T-helper 1 cell treated with Interleukin-12 subunit alpha and Interleukin-12 subunit beta and Interleukin-4 antibody, amounts not matched to agents 30 μg/mL and 1 μg/mL, for 36 hours (primary cell): ENCODE results near the gene COLGALT1.

Source experiments
- H3K27ac Mint-ChIP-seq: one replicate; pipeline ENCODE4 v1.8.0; 2021; ENCODE audit warnings: mild to moderate bottlenecking, mixed read lengths
- H3K27me3 Mint-ChIP-seq: one replicate; pipeline ENCODE4 v1.8.0; 2021; ENCODE audit warnings: low read depth, mixed read lengths
- H3K36me3 Mint-ChIP-seq: one replicate; pipeline ENCODE4 v1.8.0; 2021; ENCODE audit warnings: low read depth, mixed read lengths
- H3K4me1 Mint-ChIP-seq: one replicate; pipeline ENCODE4 v1.8.0; 2021; ENCODE audit warnings: low read depth, mixed read lengths
- H3K4me3 Mint-ChIP-seq: one replicate; pipeline ENCODE4 v1.8.0; 2021; ENCODE audit warnings: mild to moderate bottlenecking, moderate library complexity, mixed read lengths
- H3K9me3 Mint-ChIP-seq: one replicate; pipeline ENCODE4 v1.8.0; 2021; ENCODE audit warnings: mixed read lengths

Gene COLGALT1

DNA sequence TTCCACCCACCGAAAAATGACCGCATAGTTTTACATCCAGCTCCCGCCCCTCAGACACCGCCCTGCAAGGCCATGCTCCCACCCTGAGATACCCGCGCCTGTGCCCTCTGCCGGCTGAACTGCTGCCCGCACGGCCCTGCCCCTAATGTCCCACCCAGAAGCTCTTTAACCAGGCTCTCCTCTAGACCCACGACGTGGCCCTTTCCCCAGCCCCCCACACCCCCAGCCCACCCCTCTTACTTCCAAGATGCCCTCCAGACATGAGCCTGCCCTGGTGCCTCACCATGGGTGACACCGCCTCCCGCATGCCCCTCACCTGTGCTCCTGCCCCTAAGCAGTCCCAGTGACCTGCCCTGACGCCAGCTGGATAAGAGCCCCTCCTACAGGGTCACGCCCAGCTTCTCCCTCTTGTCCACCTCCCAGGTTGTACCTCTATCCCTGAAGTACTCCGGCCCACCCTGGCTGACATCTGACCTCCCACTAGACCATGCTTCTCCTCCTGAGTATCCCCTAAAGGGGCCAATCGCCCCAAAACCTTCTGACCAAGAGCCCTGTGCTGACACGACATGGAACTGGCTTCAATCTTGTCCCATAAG, 51.2 kb downstream of the COLGALT1 start:
- Mint-ChIP-seq H3K36me3 (no peaks in the 10 kb centered on the region), H3K27me3 (peaks cover 28% of the 10 kb centered on the region), H3K9me3 (no peaks in the 10 kb centered on the region), H3K4me3 (peak overlapping the region; percentile 74), H3K27ac (peak overlapping the region; percentile 62), H3K4me1 (peaks cover 7% of the 10 kb centered on the region)

DNA sequence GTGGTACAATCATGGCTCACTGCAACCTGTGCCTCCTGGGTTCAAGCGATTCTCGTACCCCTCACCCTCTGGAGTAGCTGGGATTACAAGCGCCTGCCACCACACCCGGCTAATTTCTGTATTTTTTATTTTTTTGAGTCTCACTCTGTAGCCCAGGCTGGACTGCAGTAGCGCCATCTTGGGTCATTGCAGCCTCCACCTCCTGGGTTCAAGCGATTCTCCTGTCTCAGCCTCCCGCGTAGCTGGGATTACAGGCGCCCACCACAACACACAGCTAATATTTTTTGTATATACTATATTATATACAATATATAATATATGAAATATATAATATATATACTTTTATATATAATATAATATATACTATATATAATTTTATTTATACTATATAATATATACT, 52.5 kb downstream of the COLGALT1 start:
- Mint-ChIP-seq H3K27ac (no peak overlapping the region), H3K9me3 (no peaks in the 10 kb centered on the region), H3K27me3 (peaks cover 25% of the 10 kb centered on the region), H3K36me3 (no peaks in the 10 kb centered on the region), H3K4me3 (no peak overlapping the region), H3K4me1 (peaks cover 7% of the 10 kb centered on the region)

DNA sequence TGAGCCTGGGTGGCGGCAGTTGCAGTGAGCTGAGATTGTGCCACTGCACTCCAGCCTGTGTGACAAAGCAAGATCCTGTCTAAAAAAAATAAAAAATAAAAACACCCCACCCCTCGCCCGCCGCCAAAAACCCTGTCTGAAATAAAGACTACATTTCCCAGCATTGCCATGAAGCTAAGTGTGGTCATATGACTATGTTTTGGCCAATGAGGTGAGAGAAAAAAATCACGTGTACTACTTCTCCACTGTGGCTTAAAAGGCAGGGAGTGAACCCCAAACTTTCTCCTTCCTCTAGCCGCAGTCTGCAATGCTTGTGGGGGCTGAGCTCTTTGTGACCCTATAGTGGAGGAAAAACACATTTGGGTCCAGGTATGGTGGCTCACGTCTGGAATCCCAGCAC, 54.9 kb downstream of the COLGALT1 start:
- Mint-ChIP-seq H3K4me3 (no peak overlapping the region), H3K9me3 (no peaks in the 10 kb centered on the region), H3K27ac (no peak overlapping the region), H3K27me3 (peaks cover 10% of the 10 kb centered on the region), H3K4me1 (peaks cover 7% of the 10 kb centered on the region), H3K36me3 (no peaks in the 10 kb centered on the region)

DNA sequence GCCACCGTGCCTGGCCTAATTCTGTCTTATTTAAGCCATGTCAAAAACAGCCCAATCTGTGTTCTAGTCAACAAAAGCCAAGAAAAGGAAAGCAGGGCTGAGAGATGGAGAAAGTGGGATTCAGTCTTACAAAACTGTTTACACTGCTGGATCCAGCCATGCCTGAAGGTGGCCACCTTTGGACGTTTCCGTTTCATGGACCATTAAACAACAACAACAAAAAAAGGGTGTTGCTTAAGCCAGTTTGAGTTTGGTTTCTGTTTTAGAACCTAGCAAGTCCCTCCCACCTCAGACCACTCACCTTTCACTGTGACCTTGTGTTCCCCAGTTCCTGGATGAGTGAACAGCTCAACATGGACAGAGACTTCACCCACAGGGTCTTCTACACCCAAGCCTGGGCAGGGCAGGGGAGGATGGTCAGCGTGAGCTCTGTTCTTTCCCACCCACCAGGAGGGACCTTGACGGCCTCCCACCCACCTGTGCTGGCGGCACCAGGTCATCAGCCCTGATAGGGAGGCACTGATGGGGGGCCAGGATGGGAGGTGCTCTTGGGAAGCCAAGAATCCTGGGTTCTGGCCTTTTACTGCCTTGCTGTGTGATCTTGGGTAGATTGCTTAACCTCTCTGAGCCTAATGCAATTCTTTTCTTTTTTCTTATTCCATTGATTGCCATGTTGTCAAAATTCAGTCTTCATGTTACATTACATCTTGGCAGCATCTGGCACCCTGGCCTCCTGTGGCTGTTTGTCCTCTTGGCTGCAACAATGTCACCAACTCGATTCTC, 56.2 kb downstream of the COLGALT1 start:
- Mint-ChIP-seq H3K27ac (no peak overlapping the region), H3K4me1 (peaks cover 3% of the 10 kb centered on the region), H3K27me3 (peaks cover 9% of the 10 kb centered on the region), H3K9me3 (no peaks in the 10 kb centered on the region), H3K4me3 (no peak overlapping the region), H3K36me3 (no peaks in the 10 kb centered on the region)

DNA sequence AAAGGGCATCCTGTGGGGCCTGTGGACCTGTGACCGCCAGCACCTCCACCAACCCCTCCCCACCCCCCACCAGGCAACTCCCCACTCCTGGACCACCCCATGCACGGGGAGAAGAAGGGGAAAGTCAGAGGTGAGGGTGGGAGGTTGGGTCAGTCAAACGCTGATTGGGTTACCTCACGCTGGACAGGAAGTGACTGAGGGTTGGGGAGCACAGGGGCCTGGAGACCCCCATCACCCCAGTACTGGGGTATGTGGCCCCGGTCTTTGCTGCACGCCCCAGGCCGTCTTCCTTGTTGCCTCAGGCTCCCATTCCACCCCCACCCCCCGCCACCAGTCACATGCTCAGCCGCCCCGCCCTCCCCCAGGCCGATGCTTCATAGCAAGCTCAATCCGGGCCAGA, 59.0 kb downstream of the COLGALT1 start:
- Mint-ChIP-seq H3K4me1 (no peaks in the 10 kb centered on the region), H3K27me3 (peaks cover 11% of the 10 kb centered on the region), H3K27ac (no peak overlapping the region), H3K9me3 (no peaks in the 10 kb centered on the region), H3K36me3 (no peaks in the 10 kb centered on the region), H3K4me3 (no peak overlapping the region)

DNA sequence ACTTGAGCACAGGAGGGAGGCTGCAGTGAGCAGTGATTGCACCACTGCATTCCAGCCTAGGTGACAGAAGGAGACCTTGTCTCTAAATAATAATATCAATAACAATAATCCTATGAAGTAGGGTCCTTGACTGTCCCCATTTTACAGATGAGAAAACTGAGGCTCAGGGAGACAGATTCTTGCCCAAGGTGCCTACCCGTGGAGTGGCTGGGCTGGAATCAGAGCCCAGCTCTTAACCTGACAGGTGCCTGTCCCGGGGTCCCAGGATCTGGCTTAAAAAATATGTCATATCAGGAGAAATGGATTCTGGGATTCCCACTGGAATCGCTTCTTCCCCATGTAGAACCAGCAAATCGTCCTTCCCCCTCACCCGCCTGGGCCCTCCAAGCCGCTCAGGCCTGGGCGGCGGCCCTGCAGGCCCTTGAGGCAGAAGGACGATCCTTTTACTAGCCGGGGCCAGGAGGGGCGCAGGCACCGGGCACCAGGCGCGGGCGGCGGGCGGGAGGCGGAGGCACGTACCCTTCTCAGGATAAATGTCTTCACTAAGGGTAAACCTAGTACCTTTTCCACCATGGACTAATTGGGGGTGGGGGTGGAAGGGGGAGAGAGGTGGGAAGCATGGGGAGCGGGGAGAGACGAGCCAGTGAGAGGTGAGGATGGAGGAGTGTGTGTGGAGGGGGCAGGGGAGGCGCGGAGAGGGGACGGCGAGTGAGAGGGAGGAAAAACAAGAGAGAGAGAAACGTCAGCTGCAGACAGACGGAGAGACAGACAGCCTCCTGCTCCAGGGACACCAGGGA, 60.6 kb downstream of the COLGALT1 start:
- H3K36me3 Mint-ChIP-seq, result no peaks in the 10 kb centered on the region
- H3K4me1 Mint-ChIP-seq, result no peaks in the 10 kb centered on the region
- H3K4me3 Mint-ChIP-seq, result no peak overlapping the region
- H3K27me3 Mint-ChIP-seq, result peaks cover 11% of the 10 kb centered on the region
- no peaks in the 10 kb centered on the region for H3K9me3 Mint-ChIP-seq
- no peak overlapping the region for H3K27ac Mint-ChIP-seq

DNA sequence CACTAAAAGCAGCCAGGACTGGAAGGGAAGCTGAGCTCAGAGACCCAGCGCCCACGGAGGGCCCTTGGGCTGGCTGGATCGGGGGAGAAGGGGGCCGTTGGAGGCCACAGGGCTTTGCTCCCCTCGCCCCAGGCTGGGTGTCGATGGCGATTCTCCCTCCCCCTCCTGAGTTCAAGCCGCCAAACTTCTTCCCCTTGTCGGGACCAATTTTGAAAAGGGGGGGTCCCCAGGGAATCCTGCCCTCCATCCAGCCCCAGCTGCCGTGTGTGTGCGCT, 61.2 kb downstream of the COLGALT1 start:
- Mint-ChIP-seq H3K27ac (no peak overlapping the region), H3K36me3 (no peaks in the 10 kb centered on the region), H3K4me3 (no peak overlapping the region), H3K9me3 (no peaks in the 10 kb centered on the region), H3K27me3 (peaks cover 11% of the 10 kb centered on the region), H3K4me1 (no peaks in the 10 kb centered on the region)

DNA sequence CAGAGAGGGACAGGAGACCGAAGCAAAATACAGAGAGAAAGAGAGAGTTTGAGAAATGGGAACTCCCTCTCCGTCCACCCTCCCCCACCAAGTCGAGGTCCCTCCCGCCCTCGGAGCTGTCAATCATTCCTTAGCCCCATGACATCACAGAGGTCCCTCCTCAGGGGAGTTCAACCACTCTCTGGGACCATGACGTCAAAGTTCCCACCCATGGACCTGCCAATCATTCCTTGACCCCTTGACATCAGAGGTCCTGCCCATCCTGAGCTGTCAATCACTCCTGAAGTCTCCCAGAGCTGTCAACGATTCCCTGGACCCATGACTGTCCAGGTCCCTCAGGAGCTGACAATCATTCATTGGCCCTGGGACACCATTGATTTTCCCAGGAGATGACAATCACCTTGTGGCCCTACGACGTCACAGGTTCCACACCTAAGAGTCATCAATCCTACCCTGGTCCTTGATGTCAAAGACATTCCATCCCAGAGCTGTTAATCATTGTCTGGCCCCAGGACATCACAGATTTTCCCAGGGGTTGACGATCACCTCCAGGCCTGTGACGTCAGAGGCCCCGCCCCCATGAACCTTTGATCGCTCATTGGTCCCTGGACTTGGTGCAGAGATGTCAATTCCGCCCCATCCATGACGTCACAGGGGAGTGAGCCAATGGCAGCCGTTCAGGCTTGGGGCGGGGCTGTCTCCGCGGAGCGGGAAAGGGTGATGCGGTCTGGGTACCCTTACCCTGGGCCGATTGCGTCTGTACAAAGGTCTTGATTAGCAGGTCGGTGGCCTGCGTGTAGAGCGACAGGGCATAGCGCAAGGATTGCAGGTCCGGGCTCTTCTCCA, 61.7 kb downstream of the COLGALT1 start:
- no peaks in the 10 kb centered on the region for H3K36me3 Mint-ChIP-seq
- no peaks in the 10 kb centered on the region for H3K4me1 Mint-ChIP-seq
- no peaks in the 10 kb centered on the region for H3K9me3 Mint-ChIP-seq
- no peak overlapping the region for H3K27ac Mint-ChIP-seq
- peaks cover 8% of the 10 kb centered on the region for H3K27me3 Mint-ChIP-seq
- no peak overlapping the region for H3K4me3 Mint-ChIP-seq

DNA sequence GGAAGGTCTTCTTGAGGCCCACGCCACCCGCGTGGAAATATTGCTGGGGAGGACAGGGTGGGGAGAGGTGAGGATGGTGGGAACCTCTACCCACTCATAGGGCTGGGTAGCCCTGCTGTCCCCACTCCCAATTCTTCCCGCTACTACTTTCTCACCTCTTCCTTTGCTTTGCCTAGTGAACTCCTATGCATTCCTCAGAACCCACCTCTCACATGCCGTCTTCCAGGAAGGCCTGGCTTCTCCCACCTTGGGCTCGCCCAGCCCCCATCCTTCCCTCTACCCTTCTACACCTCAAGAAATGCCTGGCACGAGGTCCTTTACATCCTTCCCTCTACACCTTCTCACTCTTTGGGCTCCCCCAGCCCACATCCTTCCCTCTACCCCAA, 62.4 kb downstream of the COLGALT1 start:
- no peak overlapping the region for H3K4me3 Mint-ChIP-seq
- no peaks in the 10 kb centered on the region for H3K9me3 Mint-ChIP-seq
- no peaks in the 10 kb centered on the region for H3K36me3 Mint-ChIP-seq
- peaks cover 3% of the 10 kb centered on the region for H3K4me1 Mint-ChIP-seq
- no peak overlapping the region for H3K27ac Mint-ChIP-seq
- H3K27me3 Mint-ChIP-seq, result peaks cover 5% of the 10 kb centered on the region

DNA sequence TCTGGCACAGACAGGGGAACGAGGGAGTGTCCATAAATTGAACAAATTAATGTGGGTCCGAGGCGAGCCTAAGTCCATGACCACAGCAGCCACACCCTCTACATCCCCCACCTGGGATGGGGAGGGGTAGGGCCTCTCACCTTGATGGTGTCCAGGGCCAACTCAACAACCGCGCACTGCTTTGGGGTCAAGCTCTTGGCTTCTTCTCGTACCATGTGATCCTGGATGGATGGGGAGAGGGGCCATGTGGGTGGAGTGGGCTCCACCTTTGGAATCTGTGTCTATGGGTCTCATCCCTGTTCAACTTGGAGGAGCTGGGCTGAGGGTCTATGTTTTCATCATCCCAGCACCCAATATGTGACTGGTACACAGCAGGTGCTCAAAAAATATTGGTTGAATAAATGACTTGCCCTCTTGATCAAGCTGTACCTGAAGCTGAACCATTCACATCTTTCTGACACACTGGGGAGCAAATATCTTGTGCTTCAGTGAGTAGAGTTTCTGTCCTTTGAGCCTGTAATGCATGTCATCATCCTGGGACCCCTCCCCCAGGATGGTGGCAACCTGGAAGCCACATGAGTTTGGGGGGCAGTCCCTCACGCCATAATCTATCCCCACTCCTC, 62.9 kb downstream of the COLGALT1 start:
- no peaks in the 10 kb centered on the region for H3K36me3 Mint-ChIP-seq
- peaks cover 4% of the 10 kb centered on the region for H3K4me1 Mint-ChIP-seq
- peaks cover 5% of the 10 kb centered on the region for H3K27me3 Mint-ChIP-seq
- H3K9me3 Mint-ChIP-seq, result no peaks in the 10 kb centered on the region
- no peak overlapping the region for H3K4me3 Mint-ChIP-seq
- H3K27ac Mint-ChIP-seq, result no peak overlapping the region

DNA sequence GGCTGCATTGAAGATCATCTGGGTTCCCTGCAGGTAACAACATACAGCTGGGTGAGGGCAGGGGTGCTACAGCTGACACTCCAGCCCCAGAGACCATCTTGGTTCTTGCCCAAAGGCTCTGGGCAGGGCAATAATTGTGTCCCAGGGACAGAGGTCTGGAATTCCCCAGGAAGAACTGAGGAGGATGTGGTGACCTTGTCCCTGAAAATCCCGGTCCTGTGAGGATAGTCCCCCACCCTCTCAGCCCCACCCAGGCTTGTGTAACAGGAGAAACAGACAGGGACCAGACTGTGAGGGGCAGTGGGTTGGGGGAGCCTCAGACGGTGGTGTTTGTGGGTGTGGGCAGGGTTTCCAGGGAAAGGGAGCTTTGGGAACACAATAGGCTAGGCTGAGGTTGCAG, 63.5 kb downstream of the COLGALT1 start:
- no peaks in the 10 kb centered on the region for H3K36me3 Mint-ChIP-seq
- no peak overlapping the region for H3K27ac Mint-ChIP-seq
- H3K4me1 Mint-ChIP-seq, result peaks cover 4% of the 10 kb centered on the region
- H3K4me3 Mint-ChIP-seq, result no peak overlapping the region
- H3K27me3 Mint-ChIP-seq, result peaks cover 5% of the 10 kb centered on the region
- H3K9me3 Mint-ChIP-seq, result no peaks in the 10 kb centered on the region

DNA sequence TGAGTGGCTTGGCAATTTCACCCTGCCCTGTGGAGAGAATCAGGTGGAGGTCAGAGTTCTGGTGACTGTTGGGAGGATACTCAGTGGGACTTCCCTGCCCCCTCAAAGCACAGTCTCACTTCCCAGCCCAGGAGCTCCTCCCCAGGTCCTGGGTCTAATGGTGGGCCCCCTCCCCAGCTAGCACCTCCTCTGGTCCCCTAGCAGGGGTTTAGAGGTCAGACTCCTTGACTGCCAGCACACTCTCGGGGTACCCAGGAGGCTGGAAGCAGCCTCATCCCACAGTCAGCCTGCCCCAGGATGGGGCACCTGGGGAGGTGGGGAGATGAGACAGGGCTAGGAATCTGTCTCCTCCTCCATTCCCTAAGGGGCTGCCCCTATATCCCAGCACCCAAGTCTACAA, 65.2 kb downstream of the COLGALT1 start:
- no peak overlapping the region for H3K4me3 Mint-ChIP-seq
- H3K27me3 Mint-ChIP-seq, result peaks cover 5% of the 10 kb centered on the region
- no peak overlapping the region for H3K27ac Mint-ChIP-seq
- H3K9me3 Mint-ChIP-seq, result no peaks in the 10 kb centered on the region
- no peaks in the 10 kb centered on the region for H3K36me3 Mint-ChIP-seq
- H3K4me1 Mint-ChIP-seq, result peaks cover 4% of the 10 kb centered on the region

DNA sequence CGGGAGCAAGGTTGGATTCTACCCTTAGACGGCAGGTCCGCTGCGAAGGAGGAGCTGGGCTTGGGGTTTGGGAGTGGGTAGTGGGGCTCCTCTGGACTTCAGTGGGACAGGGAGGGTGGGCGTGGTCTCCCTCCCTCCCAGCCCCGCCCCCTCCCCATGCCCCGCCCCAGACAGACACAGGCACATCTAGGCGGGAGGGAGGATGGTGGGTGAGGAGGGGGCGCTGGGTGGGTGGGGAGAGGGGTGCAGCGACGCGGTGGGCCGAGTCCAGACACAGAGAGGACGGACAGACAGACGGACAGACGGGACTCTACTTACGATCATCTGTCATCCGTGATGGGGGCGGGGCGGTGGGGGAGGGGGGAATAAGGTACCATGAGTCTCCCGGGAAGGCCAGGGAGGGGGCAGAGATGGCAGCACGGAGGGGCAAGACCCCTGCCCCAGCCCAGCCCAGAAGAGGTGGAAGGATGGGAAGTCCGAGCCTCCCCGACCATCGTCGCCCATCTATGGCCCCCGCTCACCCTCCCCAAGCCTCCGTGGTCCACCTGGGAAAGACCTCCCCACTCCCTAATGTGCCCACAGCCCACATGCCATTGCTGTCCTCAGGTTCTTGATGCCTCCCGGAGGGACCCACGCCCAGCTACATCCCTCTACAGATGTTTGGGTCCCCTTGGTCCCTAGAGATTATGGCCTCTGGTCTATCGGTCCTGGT, 67.9 kb downstream of the COLGALT1 start:
- no peak overlapping the region for H3K27ac Mint-ChIP-seq
- H3K4me3 Mint-ChIP-seq, result no peak overlapping the region
- peaks cover 4% of the 10 kb centered on the region for H3K4me1 Mint-ChIP-seq

More for the DNA sequence above, 67.9 kb downstream of the COLGALT1 start:
- Mint-ChIP-seq H3K27me3 (no peaks in the 10 kb centered on the region), H3K36me3 (no peaks in the 10 kb centered on the region), H3K9me3 (no peaks in the 10 kb centered on the region)
